GM21447 (cell line): ENCODE data around the gene MMP28.

Experiments
- ATAC-seq: cut with Tn5 transposase; IDR thresholded peaks from one replicate; pipeline ENCODE4 v1.9.1; 2021; ENCODE audit not compliant: unreplicated experiment

MMP28 gene

DNA sequence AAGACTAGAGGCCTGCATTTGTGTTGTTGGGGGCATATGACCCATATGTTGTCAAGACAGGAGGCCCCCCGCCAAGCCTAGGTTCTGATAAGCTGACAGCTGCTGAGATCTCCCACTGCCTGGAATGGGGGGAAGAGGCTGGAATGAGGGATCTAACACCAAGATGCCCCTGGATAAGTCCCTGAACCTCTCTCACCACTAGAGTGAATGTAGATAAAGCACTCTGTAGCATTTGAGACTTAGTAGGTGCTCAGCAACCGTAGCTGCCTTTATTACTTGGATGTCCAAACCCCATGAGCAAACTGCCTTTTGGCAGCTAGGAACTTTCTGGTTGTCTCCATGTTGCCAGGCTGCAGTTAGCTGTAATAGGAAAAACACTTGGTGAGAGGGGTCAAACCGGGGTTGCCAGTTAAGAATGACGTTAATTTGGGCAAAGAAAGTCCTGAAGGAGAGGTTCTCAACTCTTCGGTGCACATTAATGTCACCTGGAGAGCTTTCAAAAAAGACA, 68.4 kb downstream of the MMP28 start:
- ATAC-seq = no peak

DNA sequence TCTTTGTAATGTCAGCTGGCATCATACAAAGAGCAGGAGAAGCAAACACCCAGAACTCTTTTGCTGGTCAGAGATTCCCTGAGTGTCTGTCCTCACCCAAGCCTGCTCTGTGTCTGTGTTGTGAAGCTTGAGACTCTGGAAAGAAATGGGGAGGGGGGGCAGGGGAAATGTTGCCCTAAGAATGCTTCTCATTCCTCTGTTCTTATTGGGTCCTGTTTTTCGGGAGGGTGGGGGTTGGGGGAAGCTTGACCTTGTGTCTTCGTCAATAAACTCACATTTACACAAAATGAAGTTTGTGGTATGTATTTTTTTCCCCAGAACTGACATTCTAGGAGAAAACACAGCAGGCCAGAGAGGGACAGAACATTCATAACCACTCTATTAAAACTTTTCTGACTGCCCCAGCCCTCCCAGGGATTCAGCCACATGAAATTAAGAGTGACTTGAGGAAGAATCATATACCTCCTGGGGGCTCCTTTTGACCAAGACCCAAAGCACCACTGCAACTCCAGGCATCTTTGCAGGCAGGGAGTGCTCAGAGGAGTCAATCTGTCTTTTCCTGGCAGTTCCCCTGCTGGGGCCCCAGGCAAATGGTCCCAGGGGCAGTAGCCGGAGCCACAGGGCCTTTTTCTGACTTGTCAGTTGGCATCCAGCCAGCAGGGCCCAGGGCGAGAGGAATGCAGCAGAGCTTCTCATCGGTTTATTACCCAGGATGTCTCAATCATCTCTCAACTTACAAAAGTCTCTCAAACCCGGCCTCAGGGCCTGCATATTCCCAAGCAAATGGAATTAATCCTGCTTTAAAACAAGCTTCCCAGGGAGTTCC, 69.1 kb downstream of the MMP28 start:
- no peak for ATAC-seq

DNA sequence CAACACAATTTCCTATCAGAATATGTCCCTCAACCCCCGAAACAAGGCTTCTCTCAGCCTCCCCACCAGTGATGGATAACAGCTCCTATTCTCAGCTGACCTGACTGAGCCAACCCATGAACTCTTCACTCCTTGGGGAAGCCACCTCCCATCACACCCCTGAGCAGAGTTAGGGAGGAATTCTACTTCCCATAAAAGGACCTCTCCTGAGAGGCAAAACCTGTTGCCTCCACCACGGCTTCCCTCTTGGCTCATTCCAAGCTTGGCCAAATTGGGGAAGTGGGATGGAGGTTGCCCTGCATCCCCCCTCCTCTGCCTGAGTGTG, 69.7 kb downstream of the MMP28 start:
- no peak for ATAC-seq

DNA sequence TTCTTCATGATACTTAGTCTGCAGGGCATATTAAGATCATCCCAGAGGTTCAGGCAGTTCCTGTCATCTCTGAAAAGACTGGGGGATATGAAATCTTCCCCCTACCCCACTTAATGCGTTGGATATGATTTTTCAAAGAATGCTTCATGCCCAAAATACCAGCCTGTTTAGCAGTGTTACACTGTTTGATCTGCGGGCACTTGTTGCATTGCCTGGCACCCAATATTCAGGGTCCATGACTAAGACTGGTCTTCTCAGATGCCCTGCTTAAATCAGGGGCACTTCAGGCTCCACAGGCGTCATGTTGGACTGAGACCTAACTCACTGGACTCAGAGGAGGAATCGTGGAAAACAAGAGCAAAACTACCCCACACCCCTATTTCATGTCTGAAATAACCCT, 70.4 kb downstream of the MMP28 start:
- no peak for ATAC-seq

DNA sequence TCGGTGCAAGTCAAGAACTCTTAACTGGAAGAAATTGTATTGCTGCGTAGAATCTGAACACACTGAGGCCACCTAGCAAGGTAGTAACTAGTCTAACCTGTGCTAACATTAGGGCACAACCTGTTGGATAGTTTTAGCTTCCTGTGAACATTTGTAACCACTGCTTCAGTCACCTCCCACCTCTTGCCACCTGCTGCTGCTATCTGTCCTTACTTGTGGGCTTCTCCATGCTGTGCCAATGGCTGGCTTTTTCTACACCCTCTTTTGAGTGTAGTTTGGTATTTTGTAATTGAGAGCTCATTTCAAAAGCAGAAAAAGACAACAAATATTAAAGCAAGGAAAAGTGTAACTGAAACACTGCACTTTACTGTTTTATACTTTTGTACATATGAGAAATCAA, 71.7 kb downstream of the MMP28 start:
- no peak for ATAC-seq

DNA sequence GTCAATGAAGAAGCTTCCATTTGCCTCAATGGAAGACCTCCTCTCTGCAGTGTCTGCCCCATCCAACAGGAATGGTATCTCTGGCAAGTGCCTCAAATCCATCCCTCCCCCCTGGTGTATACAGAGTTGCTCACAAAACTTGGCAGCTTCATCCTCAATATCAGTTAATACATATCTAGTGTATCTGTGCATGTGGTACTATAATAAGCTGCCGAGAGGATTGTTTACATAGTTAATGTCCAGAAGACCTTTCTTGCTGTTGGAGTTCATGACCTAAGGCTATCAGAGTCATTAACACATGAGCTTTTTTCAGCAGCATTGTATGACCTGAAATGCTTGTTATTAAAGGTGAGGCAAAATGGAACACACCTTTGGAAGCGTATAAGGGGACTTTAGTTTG, 78.0 kb downstream of the MMP28 start:
- ATAC-seq = no peak

DNA sequence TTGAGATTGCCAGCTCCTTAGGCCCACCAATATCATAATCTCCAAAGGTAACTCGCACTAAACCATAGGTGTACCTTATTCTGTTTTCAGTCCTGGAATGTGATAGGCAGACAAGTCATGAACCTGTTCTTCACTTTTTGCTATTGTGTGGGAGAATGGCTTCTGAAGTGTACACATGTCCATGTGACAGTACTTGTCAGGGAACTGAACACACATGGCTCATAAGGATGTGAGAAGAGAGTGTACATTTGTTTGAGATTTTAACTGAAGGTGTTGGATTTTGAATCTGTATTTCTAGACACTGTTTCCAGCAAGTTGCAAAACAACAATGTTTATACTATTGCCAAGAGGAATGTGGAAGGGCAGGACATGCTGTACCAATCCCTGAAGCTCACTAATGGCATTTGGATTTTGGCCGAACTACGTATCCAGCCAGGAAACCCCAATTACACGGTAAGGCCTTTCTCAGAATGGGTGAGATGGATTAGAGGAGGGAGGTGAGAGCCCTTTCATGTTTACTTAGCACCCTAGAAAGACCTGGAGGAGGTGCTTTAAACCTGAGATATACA, 78.5 kb downstream of the MMP28 start:
- ATAC-seq = no peak

DNA sequence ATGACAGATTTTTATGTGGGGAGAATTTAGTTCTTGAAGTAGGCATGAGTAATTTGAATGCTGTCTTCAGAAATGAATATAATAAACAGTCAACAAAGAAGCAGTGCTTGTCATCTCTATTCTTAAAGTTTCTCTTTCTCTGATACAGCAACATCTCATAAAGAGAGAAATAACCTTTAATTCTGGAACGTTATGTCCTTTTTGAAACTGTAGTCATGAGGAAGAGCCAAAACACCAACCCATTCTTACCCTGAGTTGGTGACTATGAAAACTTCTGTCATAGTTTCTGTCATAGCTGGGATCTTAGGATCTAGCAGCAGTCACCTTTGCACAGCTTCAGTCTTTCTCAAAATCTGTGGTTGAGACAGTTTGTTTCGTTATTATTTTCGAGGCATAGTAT, 79.3 kb downstream of the MMP28 start:
- ATAC-seq = no peak
